ENCODE results near the gene ZFX.

The ZFX gene

DNA sequence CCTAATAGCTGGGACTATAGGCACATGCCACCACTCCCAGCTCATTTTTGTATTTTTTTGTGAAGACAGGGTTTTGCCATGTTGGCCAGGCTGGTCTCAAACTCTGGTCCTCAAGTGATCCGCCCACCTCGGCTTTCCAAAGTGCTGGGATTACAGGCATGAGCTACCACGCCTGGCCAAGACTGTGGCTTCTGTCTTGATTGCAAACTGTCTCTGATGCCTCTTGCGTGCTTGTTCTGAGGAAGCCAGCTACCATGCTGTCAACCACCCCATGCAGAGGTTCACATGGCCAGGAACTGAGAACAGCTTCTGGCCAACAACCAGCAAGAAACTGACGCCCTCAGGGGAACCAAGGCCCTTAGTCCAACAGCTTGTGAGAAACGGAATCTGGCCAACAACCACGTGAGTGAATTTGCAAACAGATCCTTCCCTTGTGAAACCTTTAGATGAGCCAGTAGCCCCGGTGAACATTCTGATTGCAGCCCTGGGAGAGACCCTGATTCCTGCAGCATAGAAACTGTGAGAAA lies 93.2 kb downstream of the ZFX start:
- Histone ChIP-seq H3K27ac (no peak overlapping the region), H3K36me3 (replicated peaks) (no peaks in the 10 kb centered on the region), H3K27me3 (replicated peaks) (peaks cover 3% of the 10 kb centered on the region), H3K4me3 (ENCODE audit: low read depth, low read length) (no peak overlapping the region)
- in situ Hi-C loops (cut with HindIII; ENCODE audit: low pct_ligation_motif_present, low sequenced_read_pairs): no loop called here
- peak; percentile 58 for DNase-seq
- TF ChIP-seq, protein P1, sequence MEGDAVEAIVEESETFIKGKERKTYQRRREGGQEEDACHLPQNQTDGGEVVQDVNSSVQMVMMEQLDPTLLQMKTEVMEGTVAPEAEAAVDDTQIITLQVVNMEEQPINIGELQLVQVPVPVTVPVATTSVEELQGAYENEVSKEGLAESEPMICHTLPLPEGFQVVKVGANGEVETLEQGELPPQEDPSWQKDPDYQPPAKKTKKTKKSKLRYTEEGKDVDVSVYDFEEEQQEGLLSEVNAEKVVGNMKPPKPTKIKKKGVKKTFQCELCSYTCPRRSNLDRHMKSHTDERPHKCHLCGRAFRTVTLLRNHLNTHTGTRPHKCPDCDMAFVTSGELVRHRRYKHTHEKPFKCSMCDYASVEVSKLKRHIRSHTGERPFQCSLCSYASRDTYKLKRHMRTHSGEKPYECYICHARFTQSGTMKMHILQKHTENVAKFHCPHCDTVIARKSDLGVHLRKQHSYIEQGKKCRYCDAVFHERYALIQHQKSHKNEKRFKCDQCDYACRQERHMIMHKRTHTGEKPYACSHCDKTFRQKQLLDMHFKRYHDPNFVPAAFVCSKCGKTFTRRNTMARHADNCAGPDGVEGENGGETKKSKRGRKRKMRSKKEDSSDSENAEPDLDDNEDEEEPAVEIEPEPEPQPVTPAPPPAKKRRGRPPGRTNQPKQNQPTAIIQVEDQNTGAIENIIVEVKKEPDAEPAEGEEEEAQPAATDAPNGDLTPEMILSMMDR (IDR thresholded peaks at IDR 0.05; ENCODE audit: low read depth, low read length, missing control alignments): no peak

DNA sequence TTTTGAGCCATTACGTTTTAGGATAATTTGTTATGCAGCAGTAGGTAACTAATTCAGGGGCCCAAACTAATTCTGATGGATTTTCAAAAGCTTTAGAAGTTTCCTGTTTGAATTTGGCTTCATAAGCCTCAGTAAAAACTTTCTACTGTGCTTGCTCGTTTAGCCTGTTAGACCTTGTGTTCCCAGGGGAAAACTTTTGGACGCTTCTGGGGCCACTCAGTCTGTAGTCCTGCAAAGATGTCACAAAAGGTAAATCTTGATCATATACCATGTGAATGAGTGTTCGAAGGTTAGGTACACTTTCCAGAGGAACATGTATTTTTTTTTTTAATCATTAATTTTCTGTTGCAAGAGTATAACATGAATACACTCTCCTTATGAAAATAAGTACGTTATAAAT lies 93.7 kb downstream of the ZFX start:
- TF ChIP-seq, protein P1 (IDR thresholded peaks at IDR 0.05; ENCODE audit: low read depth, low read length, missing control alignments): no peak
- DNase-seq: no peak
- Histone ChIP-seq H3K27me3 (replicated peaks) (peaks cover 3% of the 10 kb centered on the region), H3K36me3 (replicated peaks) (no peaks in the 10 kb centered on the region), H3K27ac (no peak overlapping the region), H3K4me3 (ENCODE audit: low read depth, low read length) (no peak overlapping the region)
- in situ Hi-C loops (cut with HindIII; ENCODE audit: low pct_ligation_motif_present, low sequenced_read_pairs): no loop called here

- H3K4me3 ChIP-seq (ENCODE audit: low read depth, low read length): no peak overlapping the region
- TF ChIP-seq, protein P1 (IDR thresholded peaks at IDR 0.05; ENCODE audit: low read depth, low read length, missing control alignments): no peak
These were observed 94.2 kb downstream of the ZFX start for GRCh38 chrX:24243692-24244091.

DNA sequence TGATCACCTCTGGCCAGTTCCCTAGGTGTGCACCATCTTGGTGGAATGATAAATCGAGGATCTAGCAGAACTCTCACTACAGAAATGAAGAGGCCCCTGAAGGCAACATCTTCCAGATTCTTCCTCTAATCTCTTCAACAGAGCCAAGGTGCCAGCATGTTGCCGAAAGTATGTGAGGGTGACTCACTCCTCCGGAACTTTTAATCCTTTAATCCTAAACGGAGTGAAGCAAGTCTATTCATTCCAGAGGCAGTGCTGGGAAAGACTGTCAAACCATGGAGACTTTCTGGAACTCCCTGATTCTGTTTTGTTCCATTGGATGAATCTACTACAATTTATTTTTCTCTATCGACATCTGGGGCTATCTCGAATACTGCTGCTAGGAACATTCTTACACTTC lies 95.7 kb downstream of the ZFX start:
- H3K4me3 ChIP-seq (ENCODE audit: low read depth, low read length): no peak overlapping the region
- peaks cover 3% of the 10 kb centered on the region for H3K27me3 ChIP-seq (replicated peaks)
- no peak overlapping the region for H3K27ac ChIP-seq
- no peaks in the 10 kb centered on the region for H3K36me3 ChIP-seq (replicated peaks)
- in situ Hi-C loops (cut with HindIII; ENCODE audit: low pct_ligation_motif_present, low sequenced_read_pairs): no loop called here
- DNase-seq: no peak
- TF ChIP-seq, protein P1 (IDR thresholded peaks at IDR 0.05; ENCODE audit: low read depth, low read length, missing control alignments): no peak

More at GRCh38 chrX:24243692-24244091, 94.2 kb downstream of the ZFX start:
- peaks cover 3% of the 10 kb centered on the region for H3K27me3 ChIP-seq (replicated peaks)
- no peaks in the 10 kb centered on the region for H3K36me3 ChIP-seq (replicated peaks)
- DNase-seq: no peak
- in situ Hi-C loops (cut with HindIII; ENCODE audit: low pct_ligation_motif_present, low sequenced_read_pairs): no loop called here
- H3K27ac ChIP-seq: no peak overlapping the region

DNA sequence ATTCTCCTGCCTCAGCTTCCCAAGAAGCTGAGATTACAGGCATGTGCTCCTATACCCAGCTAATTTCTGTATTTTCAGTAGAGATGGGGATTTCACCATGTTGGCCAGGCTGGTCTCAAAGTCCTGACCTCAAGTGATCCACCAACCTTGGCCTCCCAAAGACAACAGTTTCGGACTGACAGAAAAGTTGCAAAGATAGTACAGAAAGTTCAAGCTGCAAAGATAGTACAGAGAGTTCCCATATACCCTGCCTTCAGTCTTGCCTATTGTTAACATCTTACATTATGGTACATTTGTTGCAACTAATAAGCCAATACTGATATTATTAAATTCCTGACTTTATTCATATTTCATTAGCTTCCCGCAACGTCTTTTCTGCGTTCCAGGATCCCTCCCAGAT lies 98.5 kb downstream of the ZFX start:
- no peak overlapping the region for H3K4me3 ChIP-seq (ENCODE audit: low read depth, low read length)
- in situ Hi-C loops (cut with HindIII; ENCODE audit: low pct_ligation_motif_present, low sequenced_read_pairs): no loop called here
- TF ChIP-seq, protein P1 (IDR thresholded peaks at IDR 0.05; ENCODE audit: low read depth, low read length, missing control alignments): no peak
- DNase-seq: no peak
- H3K27me3 ChIP-seq (replicated peaks): peaks cover 3% of the 10 kb centered on the region
- H3K36me3 ChIP-seq (replicated peaks): no peaks in the 10 kb centered on the region
- H3K27ac ChIP-seq: no peak overlapping the region

DNA sequence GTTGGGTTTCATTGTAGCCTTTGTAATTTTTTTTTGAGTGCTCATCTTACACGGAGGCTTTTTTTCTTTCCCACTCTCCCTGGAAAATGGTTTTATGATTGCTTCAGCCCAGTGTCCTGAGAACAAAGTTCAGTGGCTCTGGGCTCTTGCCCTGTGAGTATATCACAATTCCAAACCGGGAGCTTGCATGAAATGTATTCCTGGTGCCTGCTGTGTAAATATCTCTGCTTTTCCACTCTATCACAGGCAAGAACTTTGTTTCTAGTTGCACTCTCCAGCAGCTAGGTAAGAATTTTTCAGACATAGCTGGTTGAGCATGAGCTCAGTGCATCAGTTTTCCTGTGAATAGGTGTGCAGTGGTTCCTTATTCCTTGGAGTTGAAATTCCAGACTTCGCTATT lies 103.5 kb downstream of the ZFX start:
- H3K27ac ChIP-seq: no peak overlapping the region
- DNase-seq: no peak
- no peaks in the 10 kb centered on the region for H3K36me3 ChIP-seq (replicated peaks)
- H3K4me3 ChIP-seq (ENCODE audit: low read depth, low read length): no peak overlapping the region
- in situ Hi-C loops (cut with HindIII; ENCODE audit: low pct_ligation_motif_present, low sequenced_read_pairs): no loop called here
- H3K27me3 ChIP-seq (replicated peaks): no peaks in the 10 kb centered on the region
- TF ChIP-seq, protein P1 (IDR thresholded peaks at IDR 0.05; ENCODE audit: low read depth, low read length, missing control alignments): no peak

Measured in brain microvascular endothelial cell (primary cell).